HG03135 (cell line): Measurements from ENCODE around the gene PRSS12.

ENCODE experiments used
- ATAC-seq: cut with Tn5 transposase; IDR thresholded peaks from one replicate; pipeline ENCODE4 v1.9.1; 2021; ENCODE audit warnings: mild to moderate bottlenecking, moderate library complexity; ENCODE audit not compliant: unreplicated experiment

PRSS12 gene

DNA sequence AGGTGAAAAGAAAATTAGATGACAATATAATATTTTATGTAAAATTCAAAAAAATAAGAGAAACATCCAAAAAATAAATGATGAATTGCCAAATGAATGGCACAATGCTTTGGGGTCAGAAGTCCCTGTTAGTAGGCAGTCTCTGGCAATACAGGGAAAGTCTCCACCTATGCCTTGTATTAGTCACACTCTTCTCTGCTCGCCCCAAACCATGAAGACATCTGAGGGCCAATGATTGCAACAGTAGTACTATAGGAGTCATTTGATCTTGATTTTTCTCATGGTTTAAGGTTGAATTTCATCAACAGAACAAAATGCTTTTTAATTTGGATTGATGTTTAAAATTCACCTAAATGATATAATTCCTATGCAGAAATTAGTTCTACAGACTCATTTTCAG, 3.9 kb upstream of the PRSS12 start:
- no peak for ATAC-seq

DNA sequence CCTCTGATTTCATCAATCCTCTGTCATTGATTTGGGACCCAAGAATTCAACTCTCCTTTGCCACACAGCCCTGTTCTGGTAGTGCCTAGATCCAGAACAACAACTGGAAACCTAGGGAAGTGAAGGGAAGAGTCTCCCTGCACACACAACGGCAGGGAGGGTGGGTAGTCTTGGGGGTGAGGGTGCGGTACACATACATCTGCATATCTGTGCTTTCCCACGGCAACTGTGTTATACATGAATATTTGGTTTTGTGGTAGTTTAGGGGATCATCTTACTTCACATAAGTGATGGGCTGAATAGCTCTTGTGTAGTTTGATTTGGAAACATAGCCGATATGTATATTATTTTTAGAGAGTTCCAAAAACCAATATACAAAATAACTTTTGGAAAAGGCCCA, 3.3 kb upstream of the PRSS12 start:
- ATAC-seq = no peak

DNA sequence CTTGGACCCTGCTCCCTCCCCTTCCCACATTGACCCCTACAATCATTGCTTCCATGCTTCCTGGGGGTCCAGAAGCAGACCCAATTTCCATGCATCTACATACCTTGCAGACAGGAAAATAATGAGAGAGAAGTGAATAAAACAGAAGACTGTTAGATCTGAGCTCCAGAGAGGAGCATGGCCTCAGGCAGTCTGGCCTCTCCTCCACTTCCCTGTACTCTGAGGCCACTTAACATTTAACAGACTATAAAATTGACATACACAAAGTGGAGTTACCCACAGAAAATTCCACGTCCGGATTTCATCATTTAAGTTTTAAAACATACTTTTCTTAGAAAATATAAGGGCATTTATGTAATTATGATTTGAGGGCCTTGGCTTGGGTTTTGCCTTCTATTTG, 2.1 kb upstream of the PRSS12 start:
- ATAC-seq = no peak

DNA sequence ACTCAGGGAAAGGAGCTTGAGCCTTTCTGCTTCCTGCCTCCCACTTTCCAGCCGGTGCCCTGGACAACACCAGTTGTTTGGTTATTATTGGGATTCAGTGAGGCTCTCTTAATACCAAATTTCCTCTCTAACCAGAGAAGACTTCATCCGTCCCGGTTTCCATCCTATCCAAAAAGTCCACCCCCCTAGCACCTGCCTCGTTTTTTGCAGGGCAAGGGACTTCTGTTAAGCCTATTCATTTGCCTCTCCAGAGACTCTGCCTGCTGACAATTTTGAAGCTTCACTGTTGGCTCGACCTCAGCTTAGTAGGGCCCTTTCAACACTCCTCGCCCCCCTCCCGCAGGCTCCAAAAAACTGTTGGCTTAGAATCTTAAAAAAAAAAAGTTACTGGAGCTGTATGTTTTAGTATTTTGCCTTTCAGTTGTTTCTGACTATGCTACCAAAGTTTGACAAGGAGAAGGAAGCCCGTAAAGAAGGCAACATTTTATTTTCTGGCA, 779 bp upstream of the PRSS12 start:
- no peak for ATAC-seq

DNA sequence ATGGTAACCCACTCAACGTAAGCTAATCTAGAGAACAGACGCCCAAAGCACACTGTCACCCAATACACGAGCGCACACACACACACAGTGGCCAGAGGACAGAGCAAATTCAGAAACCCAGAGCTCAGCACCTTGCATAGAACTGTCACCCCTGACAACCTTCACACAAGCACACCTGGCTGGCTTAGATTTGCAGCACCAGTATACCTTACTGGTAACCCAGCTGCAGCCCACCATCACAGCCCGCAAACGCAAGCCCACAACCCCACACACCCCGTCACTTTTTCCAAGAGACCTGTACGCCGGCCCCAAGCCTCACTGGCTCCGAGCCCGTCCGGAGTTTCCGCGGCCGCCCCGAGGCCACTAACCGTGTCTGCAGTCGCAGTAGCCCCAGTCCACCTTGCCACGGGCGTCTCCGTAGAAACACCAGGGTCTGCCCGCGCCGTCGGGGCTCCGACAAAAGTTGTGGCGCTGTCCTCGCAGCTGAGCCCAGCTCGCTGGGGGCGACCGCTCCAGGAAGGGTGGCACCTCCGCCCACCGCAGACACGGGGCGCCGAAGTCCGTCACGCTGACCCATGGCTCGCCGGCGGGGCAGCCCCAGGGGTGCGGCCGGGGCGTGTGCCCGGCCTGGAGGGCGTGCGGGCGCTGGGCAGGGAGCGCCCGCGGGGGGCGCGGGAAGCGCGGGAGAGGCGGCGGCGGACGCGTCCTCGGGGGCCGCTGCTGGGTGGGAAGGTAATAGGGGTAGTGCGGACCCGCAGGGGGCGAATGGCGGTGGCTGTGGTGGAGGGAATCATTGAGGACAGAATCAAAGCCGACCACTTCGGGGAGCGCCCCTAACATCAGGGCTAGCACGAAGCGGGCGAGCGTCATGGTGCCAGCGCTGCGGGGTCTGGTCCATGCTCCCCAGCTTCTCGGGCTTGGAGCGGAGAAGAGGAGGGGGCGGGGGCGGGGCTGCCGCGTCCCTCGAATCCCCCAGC, 664 bp downstream of the PRSS12 start:
- ATAC-seq = peak; percentile 23

DNA sequence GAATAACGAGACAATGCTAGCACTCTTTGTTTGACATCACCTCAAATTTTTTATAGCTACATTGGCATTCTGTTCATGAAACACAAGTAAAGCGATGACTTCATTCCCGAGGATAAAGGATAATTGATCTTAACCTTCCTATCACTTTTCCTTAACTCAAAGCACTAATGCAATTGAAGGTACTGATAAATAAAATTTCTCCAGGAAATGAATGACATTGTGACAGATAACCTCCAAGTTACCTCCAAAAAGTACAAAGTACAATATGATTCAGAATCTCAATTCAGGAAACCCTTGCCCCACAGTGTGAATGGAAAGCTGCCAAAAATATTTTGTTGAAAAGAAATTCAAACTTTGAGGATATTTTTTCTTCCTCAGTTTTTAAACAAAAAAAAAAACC, 1.8 kb downstream of the PRSS12 start:
- no peak for ATAC-seq

DNA sequence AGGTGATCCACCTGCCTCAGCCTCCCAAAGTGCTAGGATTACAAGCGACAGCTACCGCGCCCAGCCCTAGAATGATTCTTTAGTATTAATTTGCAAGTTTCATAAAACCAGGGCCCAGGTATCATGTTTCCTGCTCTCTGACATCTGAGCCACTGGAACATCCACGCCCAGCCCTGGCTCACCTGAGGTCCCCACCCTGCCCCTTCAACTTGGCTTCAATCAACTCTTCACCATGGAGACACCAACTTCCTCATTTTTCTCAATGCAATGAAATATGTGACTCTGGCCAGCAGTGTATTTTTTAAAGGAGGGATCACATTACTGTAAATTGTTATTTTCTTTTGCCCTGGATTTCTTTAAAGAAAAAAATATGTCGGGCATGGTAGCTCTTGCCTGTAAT, 3.9 kb downstream of the PRSS12 start:
- ATAC-seq = no peak

DNA sequence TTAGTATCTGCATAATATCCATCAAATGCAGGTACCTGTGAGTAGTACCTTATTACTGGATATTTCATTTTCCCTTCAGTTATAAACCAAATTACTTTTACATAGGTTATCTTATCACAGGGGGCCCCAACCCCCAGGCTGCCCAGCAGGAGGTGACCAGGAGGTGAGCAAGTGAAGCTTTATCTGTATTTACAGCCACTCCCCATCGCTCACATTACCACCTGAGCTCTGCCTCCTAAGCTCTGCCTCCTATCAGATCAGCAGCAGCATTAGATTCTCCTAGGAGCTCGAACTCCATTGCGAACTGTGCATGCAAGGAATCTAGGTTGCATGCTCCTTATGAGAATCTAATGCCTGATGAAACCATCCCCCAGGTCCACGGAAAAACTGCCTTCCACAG, 6.3 kb downstream of the PRSS12 start:
- ATAC-seq = no peak

DNA sequence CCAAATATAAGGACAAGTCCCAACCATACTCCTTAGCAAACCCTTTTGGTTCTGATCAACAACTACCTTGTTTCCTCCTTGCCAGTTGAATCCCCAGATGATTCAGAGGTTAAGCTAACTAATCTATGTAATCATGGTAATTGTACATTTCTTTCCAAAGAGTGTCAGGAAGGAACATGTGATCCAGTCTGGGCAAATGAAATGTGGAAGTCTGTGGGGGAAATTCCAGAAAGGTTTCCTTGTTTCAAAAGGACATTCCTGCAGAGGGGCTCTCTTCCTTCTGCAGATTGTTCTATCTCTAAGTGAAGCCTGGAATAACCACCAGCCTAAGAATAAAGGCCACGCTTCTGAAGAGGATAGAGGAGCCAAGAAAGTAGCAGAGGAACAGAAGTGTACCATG, 7.0 kb downstream of the PRSS12 start:
- no peak for ATAC-seq

DNA sequence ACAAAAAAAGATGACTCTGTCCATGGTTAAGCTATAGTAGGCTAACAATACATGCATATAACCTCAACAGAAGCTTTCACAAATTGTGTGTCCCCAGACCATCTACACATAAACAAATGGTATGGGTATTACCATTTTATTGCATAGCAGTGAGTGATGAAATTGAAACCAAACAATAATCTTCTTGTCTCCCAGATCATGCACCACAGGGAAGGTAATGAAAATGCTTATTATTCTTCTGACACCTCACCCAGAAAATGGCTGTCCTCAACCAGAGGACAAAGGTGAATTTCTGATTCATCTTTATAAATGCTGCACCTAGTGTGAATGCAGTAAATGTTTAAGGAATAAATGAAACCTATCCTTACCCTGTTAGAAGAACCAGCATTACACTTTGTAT, 8.0 kb downstream of the PRSS12 start:
- no peak for ATAC-seq

DNA sequence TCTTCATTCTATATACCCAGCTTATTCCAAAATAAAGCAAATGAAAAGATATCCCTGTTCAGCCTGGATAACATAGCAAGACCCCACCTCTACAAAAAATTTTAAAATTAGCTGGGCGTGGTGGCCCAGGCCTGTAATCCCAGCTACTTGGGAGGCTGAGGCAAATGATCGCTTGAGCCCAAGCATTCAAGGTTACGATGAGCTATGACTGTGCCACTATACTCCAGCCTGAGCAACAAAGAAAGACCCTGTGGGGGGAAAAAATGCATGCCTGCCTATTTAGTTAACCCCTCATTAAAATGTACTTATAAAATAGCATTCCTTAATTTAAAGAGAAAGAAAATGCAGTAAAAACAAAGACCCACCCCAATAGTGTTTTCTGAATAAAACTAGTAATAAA, 9.3 kb downstream of the PRSS12 start:
- ATAC-seq = no peak

DNA sequence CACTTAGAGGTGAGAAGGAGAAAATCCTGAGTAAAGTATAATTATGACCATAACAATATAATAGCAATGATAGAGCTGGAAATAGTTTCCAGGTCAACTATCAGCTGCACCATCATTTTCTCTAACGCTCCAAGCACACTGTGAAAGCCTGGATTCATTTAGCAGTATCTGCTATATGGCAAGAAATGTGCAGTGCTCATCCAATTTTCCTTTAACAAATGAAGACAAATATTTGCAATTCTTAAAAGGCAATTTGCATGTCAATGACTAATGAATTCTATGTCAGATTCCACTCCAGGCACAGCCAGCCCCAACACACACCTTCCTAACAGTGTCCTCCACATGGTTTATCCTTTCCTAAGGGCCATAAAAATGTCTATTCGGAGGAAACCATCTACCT, 12.7 kb downstream of the PRSS12 start:
- no peak for ATAC-seq

DNA sequence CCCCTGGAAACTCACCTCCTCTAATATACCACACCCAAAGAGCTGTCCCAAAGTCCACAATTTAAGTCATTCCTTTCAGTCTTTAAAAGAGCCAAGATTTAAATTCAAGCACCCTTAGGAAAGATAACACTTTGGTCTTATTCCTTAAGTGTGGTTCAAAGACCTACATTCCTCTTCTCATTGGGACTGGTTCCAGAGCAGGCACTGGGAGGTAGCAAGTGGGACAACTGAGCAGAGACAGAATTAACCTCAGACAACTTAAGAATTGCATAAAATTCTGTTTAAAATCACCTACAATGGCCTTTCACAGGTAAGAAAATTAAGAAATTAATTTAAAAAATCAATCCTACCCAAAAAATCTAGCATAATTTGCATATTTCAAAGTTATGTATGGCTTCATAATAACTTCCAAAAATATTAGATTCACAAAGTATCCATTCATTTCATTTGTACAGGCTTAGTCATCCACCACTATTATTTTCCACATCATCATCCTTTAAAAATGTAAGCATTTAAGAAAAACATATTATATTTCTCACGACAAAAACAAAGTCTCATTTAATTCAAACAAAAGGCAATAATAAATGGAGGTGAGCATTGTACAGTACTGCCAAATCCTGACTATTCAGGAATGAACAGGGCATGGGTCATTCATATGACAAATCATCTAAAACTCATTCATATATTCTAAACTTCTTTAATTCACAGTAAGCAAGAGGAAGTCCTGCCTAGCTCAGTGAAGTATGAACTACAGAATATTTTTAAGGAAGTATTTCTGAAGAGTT, 13.6 kb downstream of the PRSS12 start:
- ATAC-seq = no peak

DNA sequence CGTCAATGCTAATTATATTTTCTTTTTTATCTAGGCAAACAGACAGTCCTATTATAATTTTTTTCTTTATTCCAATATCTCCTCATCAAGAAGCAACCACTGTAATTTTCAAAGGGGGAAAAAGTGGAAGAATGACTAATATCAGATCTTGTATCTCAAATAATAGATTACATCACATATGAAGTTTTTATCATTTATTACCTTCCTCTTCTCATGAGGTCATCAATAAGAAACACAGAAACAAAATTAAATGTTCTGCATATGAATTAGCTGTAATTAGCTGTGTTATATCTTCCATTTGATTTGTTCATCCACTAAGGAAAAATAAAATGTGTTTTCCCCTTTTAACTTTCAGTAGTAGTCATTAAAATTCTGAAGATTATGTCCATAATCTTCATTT, 14.3 kb downstream of the PRSS12 start:
- no peak for ATAC-seq

DNA sequence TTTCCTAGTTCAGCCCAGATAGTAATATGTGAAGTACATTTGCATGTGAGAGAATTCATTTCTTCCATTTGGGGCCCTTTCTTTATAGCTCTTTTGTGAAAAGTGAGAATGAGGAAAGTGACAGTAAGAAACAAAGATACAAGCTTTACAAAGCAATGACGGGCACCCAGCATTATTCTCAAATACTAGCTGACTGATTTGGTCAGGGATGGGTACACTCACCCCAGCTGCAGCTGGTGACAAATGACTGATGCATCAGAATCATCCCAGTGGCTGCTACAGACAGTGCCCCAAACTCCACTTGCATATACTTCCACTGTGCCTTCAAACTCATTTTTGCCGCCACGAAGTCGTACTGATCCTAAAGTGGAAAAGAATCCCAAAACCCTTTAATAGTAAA, 14.8 kb downstream of the PRSS12 start:
- no peak for ATAC-seq

DNA sequence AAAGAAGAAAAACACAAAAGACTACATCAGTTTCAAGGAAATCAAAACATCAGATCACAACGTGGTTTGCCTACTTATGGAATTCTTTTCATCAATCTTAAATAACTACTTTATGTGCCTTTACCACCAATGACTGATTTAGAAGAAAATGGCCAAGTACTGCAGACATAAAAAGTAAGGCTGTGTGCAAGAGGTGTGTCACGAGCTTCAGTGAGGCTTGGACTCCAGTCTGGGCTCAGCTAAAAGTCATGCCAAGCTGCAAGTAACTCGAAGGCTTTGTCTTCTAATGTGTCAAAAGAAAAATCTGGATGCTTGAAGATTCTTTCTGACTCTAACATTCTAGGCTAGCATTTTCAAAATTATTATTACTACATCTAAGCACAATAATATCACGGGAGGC, 17.0 kb downstream of the PRSS12 start:
- ATAC-seq = no peak

DNA sequence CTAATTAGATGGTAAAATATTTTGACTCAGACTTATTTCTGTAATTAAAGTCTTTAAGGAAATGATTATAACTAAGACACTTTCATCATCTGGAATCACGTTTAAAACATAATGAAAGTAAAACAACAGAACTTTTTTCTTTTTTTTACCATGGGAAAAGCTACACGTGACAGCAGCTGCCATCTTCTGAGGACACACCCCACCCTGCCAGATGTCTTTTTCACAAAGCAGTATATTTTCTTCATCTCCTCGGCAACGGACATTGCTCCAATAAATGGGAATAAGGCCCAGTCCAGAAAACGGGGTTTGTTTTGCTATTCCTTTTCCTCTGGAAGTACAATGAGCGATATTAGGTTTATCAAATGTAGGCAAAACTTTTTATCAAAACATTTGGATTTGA, 17.5 kb downstream of the PRSS12 start:
- ATAC-seq = no peak

DNA sequence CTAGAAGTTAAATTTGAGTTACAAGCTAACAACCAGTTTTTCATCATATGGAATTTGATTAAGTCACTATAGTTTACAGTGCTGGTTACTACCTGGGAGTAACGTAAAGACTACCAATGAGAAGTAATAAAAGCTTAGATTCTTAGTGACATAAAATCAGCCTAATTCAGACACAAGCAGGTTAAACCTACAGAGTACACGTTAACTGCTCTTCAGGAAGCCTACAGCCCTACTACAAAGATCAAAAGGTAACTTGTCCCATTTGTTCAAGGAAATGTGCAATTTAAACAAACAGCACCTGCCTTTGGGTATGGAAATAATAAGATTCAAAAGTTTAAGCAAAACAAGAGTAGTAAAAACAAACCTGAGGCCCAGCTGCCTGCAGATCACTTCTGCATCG, 21.5 kb downstream of the PRSS12 start:
- ATAC-seq = no peak

DNA sequence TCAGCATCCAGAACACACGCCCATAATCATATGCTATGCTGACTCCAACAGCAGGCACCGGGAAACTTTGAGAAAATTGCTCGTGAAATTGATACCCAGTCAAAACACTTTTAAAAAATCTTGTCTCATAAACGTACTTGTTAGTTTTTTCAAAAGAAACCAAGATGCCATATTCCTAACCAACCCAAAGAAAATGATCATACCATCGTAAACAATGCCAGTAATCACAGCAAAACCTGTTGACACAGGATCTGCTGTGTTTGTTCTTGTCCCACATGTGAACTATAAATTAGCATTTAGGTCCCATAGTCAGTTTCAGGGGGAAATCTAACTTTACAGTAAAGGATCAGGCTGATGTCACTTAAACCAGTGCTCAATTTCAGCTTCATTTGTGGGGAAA, 23.0 kb downstream of the PRSS12 start:
- ATAC-seq = no peak

DNA sequence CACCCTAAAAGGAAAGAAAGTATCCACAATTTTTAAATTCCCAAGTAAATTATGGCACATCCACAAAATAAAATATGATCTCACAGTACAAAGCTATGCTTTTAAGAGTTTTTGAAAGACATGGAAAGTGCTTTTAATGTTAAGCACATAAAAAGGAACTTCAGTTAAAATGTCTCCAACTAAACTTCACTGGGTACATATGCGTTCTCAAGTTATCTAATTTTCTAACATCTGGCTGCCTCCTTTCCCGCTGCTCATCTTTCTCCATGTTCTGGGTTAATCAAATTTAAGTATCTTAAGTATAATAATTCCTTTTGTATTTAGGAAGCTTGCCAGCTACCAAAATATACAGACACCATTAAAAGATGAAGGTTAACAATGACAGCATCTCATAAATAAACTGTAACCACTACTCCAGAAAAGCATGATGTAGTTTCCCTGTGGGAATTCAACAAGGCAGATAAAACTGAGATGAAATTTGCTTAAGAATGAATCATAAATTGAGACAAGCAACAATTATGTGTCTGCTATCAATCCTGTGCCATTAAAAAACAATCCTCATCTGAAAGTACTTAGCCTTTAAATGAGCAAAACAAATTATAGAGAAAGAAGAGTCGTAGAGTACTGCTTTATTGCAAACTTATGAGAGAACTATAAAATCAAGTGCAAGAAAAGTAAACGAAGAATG, 25.1 kb downstream of the PRSS12 start:
- no peak for ATAC-seq

DNA sequence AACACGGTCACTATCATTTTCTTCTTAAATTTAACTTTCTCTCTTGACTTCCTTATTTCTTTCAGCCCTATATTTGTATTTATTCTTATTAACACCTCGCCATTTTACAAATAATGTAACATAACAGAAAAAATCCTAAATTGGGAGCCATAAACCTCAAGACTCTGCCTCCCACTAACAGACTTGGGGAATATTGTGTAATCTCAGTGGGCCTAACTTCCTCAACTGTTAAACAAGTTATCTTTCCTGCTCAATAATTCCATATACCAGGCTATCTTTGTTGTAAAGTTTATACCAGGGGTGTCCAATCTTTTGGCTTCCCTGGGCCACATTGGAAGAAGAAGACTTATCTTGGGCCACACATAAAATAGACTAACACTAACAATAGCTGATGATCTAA, 26.2 kb downstream of the PRSS12 start:
- ATAC-seq = no peak
